HepG2 (cell line): ENCODE data around the gene PEMT. TPM values are rescaled to one million over a fixed set of nuclear protein-coding genes. Genes with fewer than 3 reads are reported as not detected.

ENCODE experiments used
- ARNT ChIP-seq: fragments of 450-650 bp; IDR thresholded peaks from 2 replicates; pipeline ENCODE4 v1.6.1; 2017
- BHLHE40 ChIP-seq: IDR thresholded peaks from 2 replicates; pipeline ENCODE4 v1.6.1; 2011; ENCODE audit warnings: low read length, improper control_type of control experiment
- BRD4 ChIP-seq: sonication (generic); formaldehyde crosslinking; IDR thresholded peaks from 2 replicates; pipeline ENCODE4 v1.4.0; 2020; ENCODE audit warnings: missing genetic modification reagents
- DMTF1 ChIP-seq: sonication (generic); formaldehyde crosslinking; IDR thresholded peaks from 2 replicates; pipeline ENCODE4 v1.4.0; 2020; ENCODE audit warnings: mild to moderate bottlenecking, missing genetic modification reagents
- EHMT2 ChIP-seq: fragments of 200-600 bp; sonication (generic); IDR thresholded peaks from 2 replicates; pipeline ENCODE4 v1.7.0; 2017; ENCODE audit warnings: antibody characterized with exemption, low read depth, low read length, borderline replicate concordance
- FOXA1 ChIP-seq, 2 experiments: fragments of 450-650 bp in 1 of 2; sonication (generic) in 1 of 2; formaldehyde crosslinking in 1 of 2; IDR thresholded peaks; 2 replicates each; pipeline versions ENCODE4 v1.4.0 to v1.6.1; 2016 to 2020; ENCODE audit warnings: missing genetic modification reagents in 1 of 2
- HDAC2 ChIP-seq: sonication (generic); formaldehyde crosslinking; IDR thresholded peaks from 2 replicates; pipeline ENCODE4 v1.4.0; 2020; ENCODE audit warnings: missing genetic modification reagents
- HOMEZ ChIP-seq: IDR thresholded peaks from 2 replicates; pipeline ENCODE4 v1.6.1; 2016; ENCODE audit warnings: low read depth
- POGK ChIP-seq: sonication (generic); formaldehyde crosslinking; conservative IDR thresholded peaks from 2 replicates; pipeline ENCODE4 v1.8.0; 2022; ENCODE audit warnings: mild to moderate bottlenecking, moderate library complexity, missing genetic modification reagents
- ZBTB1 ChIP-seq: sonication (generic); formaldehyde crosslinking; IDR thresholded peaks from 2 replicates; pipeline ENCODE4 v1.4.0; 2020; ENCODE audit warnings: missing genetic modification reagents, borderline replicate concordance
- ZFY ChIP-seq: sonication (generic); formaldehyde crosslinking; IDR thresholded peaks from 2 replicates; pipeline ENCODE4 v1.4.0; 2020; ENCODE audit warnings: missing genetic modification reagents
- ZHX2 ChIP-seq, 2 experiments: sonication (generic) in 1 of 2; formaldehyde crosslinking in 1 of 2; IDR thresholded peaks; 2 replicates each; pipeline versions ENCODE4 v1.6.1 to v1.9.0; 2014 to 2022; ENCODE audit warnings: antibody characterized with exemption in 1 of 2, borderline replicate concordance in 1 of 2, inconsistent platforms in 1 of 2, low read depth in 1 of 2, missing genetic modification reagents in 1 of 2
- ZNF337 ChIP-seq: sonication (generic); formaldehyde crosslinking; IDR thresholded peaks from 2 replicates; pipeline ENCODE4 v1.5.1; 2020; ENCODE audit warnings: missing genetic modification reagents, low read depth, mild to moderate bottlenecking, borderline replicate concordance
- ZNF570 ChIP-seq: sonication (generic); formaldehyde crosslinking; IDR thresholded peaks from 2 replicates; pipeline ENCODE4 v1.4.0; 2020; ENCODE audit warnings: mild to moderate bottlenecking, missing genetic modification reagents, borderline replicate concordance
- ZNF576 ChIP-seq: sonication (generic); formaldehyde crosslinking; IDR thresholded peaks from 2 replicates; pipeline ENCODE4 v1.4.0; 2020; ENCODE audit warnings: mild to moderate bottlenecking, missing genetic modification reagents
- ZNF761 ChIP-seq: sonication (generic); formaldehyde crosslinking; conservative IDR thresholded peaks from 2 replicates; pipeline ENCODE4 v1.4.0; 2020; ENCODE audit warnings: mild to moderate bottlenecking, missing genetic modification reagents
- polyA plus RNA-seq, 8 experiments: library from polyadenylated mRNA; depleted of rRNA in 3 of 8; stranded (reverse) in 7 of 8; unstranded in 1 of 8; fragments of >200 nt; fragmentation: Illumina TruSeq in 4 of 8; extraction: Trizol in 4 of 8; gene quantifications; 2 replicates each; pipeline versions ENCODE4 v1.2.1 to v1.2.3, GENCODE V29; 2011 to 2016; ENCODE audit warnings: low read depth in 4 of 8, missing spikeins in 1 of 8, mixed read lengths in 1 of 8; ENCODE audit not compliant: insufficient read depth in 1 of 8
- total RNA-seq, 5 experiments: library from RNA; depleted of rRNA; stranded (reverse); fragments of >200 nt; fragmentation: Illumina TruSeq; extraction: Trizol; gene quantifications; 2 replicates each; pipeline ENCODE4 v1.2.3, GENCODE V29; 2016; ENCODE audit warnings: low read depth in 1 of 5

The PEMT gene
- total and polyA plus RNA-seq, 2 of the 13 experiments (the other 11 are each of a cell fraction or from before 2014, with no cell fraction given) = 31.7 to 43.6 TPM

- 0 out of 2 replicates have a peak, but pooled peaks have one; percentile 60 for TF ChIP-seq DMTF1 (CRISPR knock-in tag)
- TF ChIP-seq EHMT2 = no peak
- TF ChIP-seq ZNF337 = no peak
- no peak for TF ChIP-seq FOXA1 (IDR thresholded peaks at IDR 0.05)
- no peak for TF ChIP-seq FOXA1 (CRISPR knock-in tag; IDR thresholded peaks at IDR 0.05)
- TF ChIP-seq HOMEZ (CRISPR knock-in tag) = no peak
- TF ChIP-seq ARNT = no peak
- no peak for TF ChIP-seq BHLHE40
- TF ChIP-seq POGK (CRISPR knock-in tag) = no peak
- no peak for TF ChIP-seq ZNF761 (CRISPR knock-in tag)
- TF ChIP-seq ZBTB1 (CRISPR knock-in tag) = no peak
- TF ChIP-seq ZNF570 (CRISPR knock-in tag) = no peak
- peak; percentile 68 for TF ChIP-seq ZFY (CRISPR knock-in tag)
- TF ChIP-seq HDAC2 (CRISPR knock-in tag) = peak; percentile 41; the same call in 1 of the 2 replicates
- peak; percentile 83 for TF ChIP-seq BRD4 (CRISPR knock-in tag)
- no peak for TF ChIP-seq ZHX2 (IDR thresholded peaks at IDR 0.05; ENCODE audit: low read depth)
- 0 out of 2 replicates have a peak, but pooled peaks have one; percentile 40 for TF ChIP-seq ZHX2 (CRISPR knock-in tag; IDR thresholded peaks at IDR 0.05; ENCODE audit: borderline replicate concordance)
- TF ChIP-seq ZNF576 (CRISPR knock-in tag) = 0 out of 2 replicates have a peak, but pooled peaks have one; percentile 19
Observed at GRCh38 chr17:17572010-17572785, 19.3 kb downstream of the PEMT start (continued).
